Suprapubic skin (tissue), 4 donors: ENCODE measurements around the gene PHF12. TPM values are rescaled to one million over a fixed set of nuclear protein-coding genes. Genes with fewer than 3 reads are reported as not detected.
"Not testable (repeated sequence)": the region's sequence is repeated elsewhere in the genome, so short reads cannot be mapped to it uniquely, and the experiment has no call there.

Experiments used
- DNase-seq, 2 donors: peaks; one replicate each; pipeline ENCODE4 v3.0.0-alpha.2; 2019; ENCODE audit warnings: low spot score in 2 of 2
- H3K27ac ChIP-seq: fragments of 200-600 bp; sonication (generic); one replicate; pipeline ENCODE4 v1.5.1; 2019
- H3K27me3 ChIP-seq: fragments of 200-600 bp; sonication (generic); one replicate; pipeline ENCODE4 v1.5.1; 2019
- H3K36me3 ChIP-seq: fragments of 200-600 bp; sonication (generic); one replicate; pipeline ENCODE4 v1.5.1; 2019
- H3K4me1 ChIP-seq: fragments of 200-600 bp; sonication (generic); one replicate; pipeline ENCODE4 v1.5.1; 2019
- H3K4me3 ChIP-seq: fragments of 200-600 bp; sonication (generic); one replicate; pipeline ENCODE4 v1.5.1; 2019; ENCODE audit warnings: mild to moderate bottlenecking
- H3K9me3 ChIP-seq: fragments of 200-600 bp; sonication (generic); one replicate; pipeline ENCODE4 v1.5.1; 2019
- EP300 ChIP-seq: sonication (generic); formaldehyde crosslinking; IDR thresholded peaks from one replicate; pipeline ENCODE4 v1.6.1; 2017; ENCODE audit warnings: antibody characterized with exemption
- POLR2A ChIP-seq, 2 donors: fragments of 450-650 bp; IDR thresholded peaks; one replicate each; pipeline ENCODE4 v1.6.1; 2017; ENCODE audit warnings: antibody characterized with exemption in 2 of 2, mild to moderate bottlenecking in 2 of 2, moderate library complexity in 2 of 2
- POLR2AphosphoS5 ChIP-seq, 3 donors: sonication (generic); formaldehyde crosslinking; IDR thresholded peaks; one replicate each; pipeline ENCODE4 v1.6.1; 2017; ENCODE audit warnings: antibody characterized with exemption in 3 of 3
- WGBS: methylation state at CpG from one replicate; pipeline ENCODE4 v1.1.5; 2018; 5-methylcytosine and 5-hydroxymethylcytosine counted together
- total RNA-seq, 4 donors: library from RNA; depleted of rRNA; stranded (reverse); fragments of >200 nt; gene quantifications; one replicate each; pipeline ENCODE4 v1.1.0, GENCODE V29; 2016
- TF ChIP-seq, protein P1 (sequence below), 2 donors: fragments of 200-600 bp in 1 of 2; fragments of 450-650 bp in 1 of 2; sonication (generic) in 1 of 2; IDR thresholded peaks; one replicate each; pipeline ENCODE4 v1.5.1; 2016 to 2019; ENCODE audit warnings: antibody characterized with exemption in 2 of 2, mild to moderate bottlenecking in 1 of 2, moderate library complexity in 1 of 2

PHF12 gene
- total RNA-seq, 4 donors from 2014 or later = 24.4 to 80.9 (median 35.4) TPM

DNA sequence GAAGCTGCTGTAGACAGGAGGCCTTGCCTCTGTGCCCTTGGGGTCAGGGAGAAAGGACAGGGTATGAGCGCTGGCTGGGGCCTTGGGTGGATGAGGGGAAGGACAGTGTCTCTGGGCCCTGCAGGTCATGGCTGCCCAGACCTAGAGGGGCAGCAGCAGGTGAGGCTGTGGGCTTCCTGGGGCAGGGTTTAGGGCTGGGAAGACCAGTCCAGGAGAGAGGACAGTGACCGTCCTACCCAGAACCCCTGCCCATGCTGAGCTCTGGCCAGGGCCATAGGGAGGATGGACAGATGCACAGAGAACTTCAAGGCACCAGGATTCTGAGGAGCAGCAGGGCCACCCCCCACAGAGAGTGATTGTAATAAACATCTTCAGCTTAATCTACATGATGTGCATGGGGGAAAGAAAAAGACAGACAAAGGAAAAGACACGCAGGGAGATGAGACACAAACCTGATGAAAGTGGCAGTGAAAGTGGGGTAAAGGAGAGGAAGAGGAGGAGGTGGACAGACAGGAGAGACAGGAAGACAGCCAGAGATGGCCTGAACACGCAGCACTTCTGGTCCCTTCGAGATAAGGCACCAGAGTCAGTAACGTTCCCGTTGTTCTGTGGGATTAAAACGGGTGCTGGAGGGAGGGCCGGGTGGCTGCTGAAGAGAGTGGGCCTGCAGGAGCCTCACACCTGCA, 71.3 kb downstream of the PHF12 start:
- H3K4me1 ChIP-seq = no peaks in the 10 kb centered on the region
- H3K36me3 ChIP-seq = peaks cover 66% of the 10 kb centered on the region
- no peak overlapping the region for H3K4me3 ChIP-seq
- no peak for TF ChIP-seq EP300
- TF ChIP-seq POLR2AphosphoS5 (IDR thresholded peaks at IDR 0.05) = no peak
- no peak overlapping the region for H3K27ac ChIP-seq
- WGBS = 73% methylated on average over 9 of the region's 9 CpGs
- no peak for DNase-seq
- H3K9me3 ChIP-seq = no peaks in the 10 kb centered on the region
- H3K27me3 ChIP-seq = no peaks in the 10 kb centered on the region

DNA sequence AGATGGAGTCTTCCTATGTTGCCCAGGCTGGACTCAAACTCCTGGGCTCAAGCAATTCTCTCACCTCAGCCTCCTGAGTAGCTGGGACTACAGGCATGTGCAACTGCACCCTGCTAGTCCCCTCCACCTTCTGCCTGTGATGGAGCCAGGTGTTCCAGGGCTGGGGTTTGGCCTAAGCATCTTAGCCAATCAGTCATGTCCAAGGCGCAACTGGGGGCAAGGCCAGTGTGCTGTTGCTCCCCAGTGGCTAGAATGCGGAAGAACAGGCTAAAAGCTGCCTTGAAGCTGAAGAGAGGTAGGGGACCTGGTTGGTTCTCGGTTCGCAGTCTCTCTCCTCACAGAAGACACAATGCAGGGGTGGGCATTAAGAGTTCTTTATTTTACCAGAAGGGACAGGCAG, 72.3 kb downstream of the PHF12 start:
- no peak for DNase-seq
- H3K36me3 ChIP-seq = peaks cover 56% of the 10 kb centered on the region
- no peaks in the 10 kb centered on the region for H3K9me3 ChIP-seq
- H3K27me3 ChIP-seq = no peaks in the 10 kb centered on the region
- no peaks in the 10 kb centered on the region for H3K4me1 ChIP-seq
- WGBS = 84% methylated on average over 3 of the region's 4 CpGs
- H3K27ac ChIP-seq = no peak overlapping the region
- TF ChIP-seq EP300 = no peak
- no peak for TF ChIP-seq POLR2AphosphoS5 (IDR thresholded peaks at IDR 0.05)
- TF ChIP-seq, protein P1, sequence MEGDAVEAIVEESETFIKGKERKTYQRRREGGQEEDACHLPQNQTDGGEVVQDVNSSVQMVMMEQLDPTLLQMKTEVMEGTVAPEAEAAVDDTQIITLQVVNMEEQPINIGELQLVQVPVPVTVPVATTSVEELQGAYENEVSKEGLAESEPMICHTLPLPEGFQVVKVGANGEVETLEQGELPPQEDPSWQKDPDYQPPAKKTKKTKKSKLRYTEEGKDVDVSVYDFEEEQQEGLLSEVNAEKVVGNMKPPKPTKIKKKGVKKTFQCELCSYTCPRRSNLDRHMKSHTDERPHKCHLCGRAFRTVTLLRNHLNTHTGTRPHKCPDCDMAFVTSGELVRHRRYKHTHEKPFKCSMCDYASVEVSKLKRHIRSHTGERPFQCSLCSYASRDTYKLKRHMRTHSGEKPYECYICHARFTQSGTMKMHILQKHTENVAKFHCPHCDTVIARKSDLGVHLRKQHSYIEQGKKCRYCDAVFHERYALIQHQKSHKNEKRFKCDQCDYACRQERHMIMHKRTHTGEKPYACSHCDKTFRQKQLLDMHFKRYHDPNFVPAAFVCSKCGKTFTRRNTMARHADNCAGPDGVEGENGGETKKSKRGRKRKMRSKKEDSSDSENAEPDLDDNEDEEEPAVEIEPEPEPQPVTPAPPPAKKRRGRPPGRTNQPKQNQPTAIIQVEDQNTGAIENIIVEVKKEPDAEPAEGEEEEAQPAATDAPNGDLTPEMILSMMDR (IDR thresholded peaks at IDR 0.05) = no peak
- TF ChIP-seq POLR2A (IDR thresholded peaks at IDR 0.05) = no peak
- no peak overlapping the region for H3K4me3 ChIP-seq

DNA sequence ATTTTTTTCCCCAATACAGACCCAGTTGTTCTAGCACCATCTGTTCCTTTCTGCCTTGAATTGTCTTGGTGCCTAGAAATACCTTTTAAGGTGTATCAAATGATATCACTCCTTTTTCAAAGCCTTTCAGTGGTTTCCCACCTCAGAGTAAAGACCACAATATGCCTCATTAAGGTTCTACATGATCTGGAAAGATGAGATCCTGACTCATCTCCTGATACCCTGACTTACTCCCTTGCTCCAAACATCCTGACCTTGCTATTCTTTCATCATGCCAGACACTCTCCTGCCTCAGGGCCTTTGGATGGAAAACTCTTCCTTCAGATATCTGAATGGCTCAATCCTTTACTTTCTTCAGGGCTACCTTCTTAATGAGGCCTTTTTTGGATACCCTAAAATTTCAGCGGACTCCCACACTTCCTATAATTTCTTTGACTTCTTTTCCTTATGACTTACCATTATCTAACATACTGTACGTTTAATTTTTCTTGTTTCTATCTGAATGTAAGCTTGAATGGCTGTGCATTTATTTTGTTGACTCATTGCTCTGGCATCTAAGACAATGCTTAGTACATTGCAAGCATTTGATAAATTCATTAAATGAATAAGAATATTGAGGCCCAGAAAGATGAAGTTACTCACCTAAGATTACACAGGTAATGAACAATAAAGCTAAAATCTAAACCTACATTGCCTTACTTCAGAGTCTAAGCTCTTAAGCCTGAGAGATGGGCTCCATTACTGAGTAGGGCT, 73.0 kb downstream of the PHF12 start:
- no peaks in the 10 kb centered on the region for H3K4me1 ChIP-seq
- no peaks in the 10 kb centered on the region for H3K9me3 ChIP-seq
- no peaks in the 10 kb centered on the region for H3K27me3 ChIP-seq
- H3K36me3 ChIP-seq = peaks cover 49% of the 10 kb centered on the region
- H3K4me3 ChIP-seq = no peak overlapping the region
- WGBS = 80% methylated on average over 2 of the region's 2 CpGs
- TF ChIP-seq POLR2AphosphoS5 (IDR thresholded peaks at IDR 0.05) = no peak
- TF ChIP-seq, protein P1 (IDR thresholded peaks at IDR 0.05) = no peak
- no peak overlapping the region for H3K27ac ChIP-seq
- no peak for DNase-seq

DNA sequence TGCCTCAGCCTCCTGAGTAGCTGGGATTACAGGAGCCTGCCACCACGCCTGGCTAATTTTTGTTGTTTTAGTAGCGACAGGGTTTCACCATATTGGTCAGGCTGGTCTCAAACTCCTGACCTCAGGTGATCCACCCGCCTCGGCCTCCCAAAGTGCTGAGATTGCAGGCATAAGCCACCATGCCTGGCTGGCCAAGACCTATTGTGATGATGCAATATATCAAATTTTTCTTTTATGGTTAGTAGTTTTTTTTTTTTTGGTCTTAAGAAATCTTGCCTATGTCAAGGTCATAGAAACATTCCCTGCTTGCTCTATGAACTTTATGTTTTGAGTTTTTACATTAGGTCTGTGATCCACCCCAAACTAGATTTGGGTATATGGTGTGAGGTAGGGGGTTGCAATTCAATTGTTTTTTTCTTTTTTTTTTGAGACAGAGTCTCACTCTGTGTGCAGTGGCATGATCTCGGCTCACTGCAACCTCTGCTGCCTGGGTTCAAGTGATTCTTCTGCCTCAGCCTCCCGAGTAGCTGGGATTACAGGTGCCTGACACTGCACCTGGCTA, 74.1 kb downstream of the PHF12 start:
- not testable (repeated sequence) for H3K4me1 ChIP-seq, DNase-seq, H3K4me3 ChIP-seq, H3K27me3 ChIP-seq, H3K27ac ChIP-seq, H3K9me3 ChIP-seq
- peaks cover 38% of the 10 kb centered on the region for H3K36me3 ChIP-seq
- WGBS = 95% methylated on average over 6 of the region's 6 CpGs

DNA sequence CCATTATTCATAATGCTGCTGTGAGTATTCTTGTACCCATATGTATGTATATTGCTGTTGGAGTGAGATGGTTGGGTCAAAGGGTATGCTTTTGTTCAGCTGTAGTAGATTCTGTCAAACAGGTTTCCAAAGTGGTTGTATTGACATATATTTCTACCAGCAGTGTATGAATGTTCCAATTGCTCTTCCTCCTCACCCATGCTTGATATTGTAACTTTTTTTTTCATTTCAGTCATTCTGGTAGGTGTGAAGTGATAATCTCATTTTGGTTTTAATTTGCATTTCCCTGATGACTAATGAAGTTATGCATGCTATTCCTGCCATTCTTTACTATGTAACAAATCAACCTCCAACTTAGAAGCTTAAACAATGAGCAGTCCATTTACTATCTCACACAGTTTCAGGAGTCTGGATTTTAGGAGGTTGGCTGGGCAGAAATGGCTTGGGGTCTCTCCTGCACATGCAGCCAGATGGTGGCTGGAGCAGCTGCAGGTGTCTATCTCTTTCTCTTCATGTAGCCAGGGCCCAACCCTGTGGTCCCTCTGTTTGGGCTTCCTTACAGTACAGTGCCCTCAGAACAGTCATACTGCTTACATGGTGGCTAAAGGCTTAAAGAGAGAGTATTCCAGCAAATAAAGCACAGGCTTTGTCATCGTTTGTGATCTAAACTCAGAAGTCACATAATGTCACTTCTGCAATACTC, 75.3 kb downstream of the PHF12 start:
- Histone ChIP-seq H3K27me3 (no peaks in the 10 kb centered on the region), H3K4me3 (no peak overlapping the region), H3K9me3 (no peaks in the 10 kb centered on the region), H3K27ac (no peak overlapping the region), H3K4me1 (no peaks in the 10 kb centered on the region), H3K36me3 (peaks cover 26% of the 10 kb centered on the region)
- 45% methylated on average over 1 of the region's 1 CpG for WGBS
- no peak for DNase-seq
- TF ChIP-seq EP300 = no peak
- TF ChIP-seq, protein P1 (IDR thresholded peaks at IDR 0.05) = no peak

DNA sequence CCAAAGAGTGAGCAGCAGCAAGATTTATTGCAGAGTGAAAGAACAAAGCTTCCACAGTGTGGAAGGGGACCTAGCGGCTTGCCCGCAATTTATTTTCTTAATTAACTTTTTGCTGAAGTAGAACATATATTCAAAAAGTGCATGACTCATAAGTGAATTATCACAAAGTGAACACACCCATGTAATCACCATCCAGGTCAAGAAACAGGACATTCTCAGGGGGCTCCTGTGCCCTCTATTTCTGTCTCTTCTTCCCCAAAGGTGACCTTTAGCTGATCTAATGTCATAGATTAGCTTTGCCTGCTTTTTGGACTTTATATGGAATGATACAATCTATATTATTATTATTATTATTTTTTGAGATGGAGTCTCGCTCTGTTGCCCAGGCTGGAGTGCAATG, 76.6 kb downstream of the PHF12 start:
- Histone ChIP-seq H3K4me3 (no peak overlapping the region), H3K36me3 (peaks cover 13% of the 10 kb centered on the region), H3K27me3 (no peaks in the 10 kb centered on the region), H3K27ac (no peak overlapping the region), H3K9me3 (no peaks in the 10 kb centered on the region), H3K4me1 (no peaks in the 10 kb centered on the region)
- TF ChIP-seq POLR2AphosphoS5 (IDR thresholded peaks at IDR 0.05) = no peak
- TF ChIP-seq, protein P1 (IDR thresholded peaks at IDR 0.05) = no peak
- no peak for TF ChIP-seq POLR2A (IDR thresholded peaks at IDR 0.05)
- TF ChIP-seq EP300 = no peak
- 64% methylated on average over 3 of the region's 3 CpGs for WGBS
- DNase-seq = no peak
